AG04449 (cell line): ENCODE data around the gene SNAP47.

Experiments
- CTCF ChIA-PET: fragments of 350-600 bp; formaldehyde crosslinking; extraction: SDS; loops from one replicate; lab custom pipeline; 2021; ENCODE audit warnings: antibody characterized with exemption; lab: Yijun Ruan, JAX
- POLR2A ChIA-PET: fragments of 400-600, 350-600 bp; formaldehyde crosslinking; extraction: SDS; loops from one replicate; lab custom pipeline; 2020; ENCODE audit warnings: antibody characterized with exemption, inconsistent platforms; lab: Yijun Ruan, JAX
- DNase-seq: peaks from one replicate; pipeline ENCODE4 v3.0.0-alpha.2; 2010; ENCODE audit warnings: low read depth, low spot score
- H3K4me3 ChIP-seq: 2 replicates; pipeline ENCODE4 v1.5.1; 2011; ENCODE audit warnings: low read depth, mild to moderate bottlenecking, control low read depth, low read length
- TF ChIP-seq, protein P1 (sequence below): IDR thresholded peaks from one replicate; pipeline ENCODE4 v1.5.1; 2011; ENCODE audit warnings: mild to moderate bottlenecking, moderate library complexity, low read length, control low read depth, inconsistent platforms; ENCODE audit not compliant: insufficient read depth; ENCODE audit errors: missing control alignments

The SNAP47 gene

GRCh38 chr1:227728059-227728891 lies 7.0 kb upstream of the SNAP47 start:
- TF ChIP-seq, protein P1, sequence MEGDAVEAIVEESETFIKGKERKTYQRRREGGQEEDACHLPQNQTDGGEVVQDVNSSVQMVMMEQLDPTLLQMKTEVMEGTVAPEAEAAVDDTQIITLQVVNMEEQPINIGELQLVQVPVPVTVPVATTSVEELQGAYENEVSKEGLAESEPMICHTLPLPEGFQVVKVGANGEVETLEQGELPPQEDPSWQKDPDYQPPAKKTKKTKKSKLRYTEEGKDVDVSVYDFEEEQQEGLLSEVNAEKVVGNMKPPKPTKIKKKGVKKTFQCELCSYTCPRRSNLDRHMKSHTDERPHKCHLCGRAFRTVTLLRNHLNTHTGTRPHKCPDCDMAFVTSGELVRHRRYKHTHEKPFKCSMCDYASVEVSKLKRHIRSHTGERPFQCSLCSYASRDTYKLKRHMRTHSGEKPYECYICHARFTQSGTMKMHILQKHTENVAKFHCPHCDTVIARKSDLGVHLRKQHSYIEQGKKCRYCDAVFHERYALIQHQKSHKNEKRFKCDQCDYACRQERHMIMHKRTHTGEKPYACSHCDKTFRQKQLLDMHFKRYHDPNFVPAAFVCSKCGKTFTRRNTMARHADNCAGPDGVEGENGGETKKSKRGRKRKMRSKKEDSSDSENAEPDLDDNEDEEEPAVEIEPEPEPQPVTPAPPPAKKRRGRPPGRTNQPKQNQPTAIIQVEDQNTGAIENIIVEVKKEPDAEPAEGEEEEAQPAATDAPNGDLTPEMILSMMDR = no peak
- no peak for DNase-seq
- H3K4me3 ChIP-seq = peak overlapping the region; percentile 58
- ChIA-PET POLR2A (interaction anchor here (0.9 to 1.1 kb wide), 2 partner anchors 177 to 219 kb away, joined by 4 read pairs; partner anchors contain the start of gene WNT9A), CTCF (interaction anchor here (4.1 kb wide), 1 partner anchor 34 kb away, joined by 27 read pairs; no protein-coding TSS in a partner anchor)

- H3K4me3 ChIP-seq = peak overlapping the region; percentile 58
- CTCF ChIA-PET = interaction anchor here (0.6 to 4.1 kb wide), 3 partner anchors 34 to 248 kb away, joined by 3 to 27 read pairs (median 6); no protein-coding TSS in a partner anchor
- TF ChIP-seq, protein P1 = no peak
- DNase-seq = no peak
- POLR2A ChIA-PET = interaction anchor here (0.9 to 1.1 kb wide), 2 partner anchors 176 to 219 kb away, joined by 4 read pairs; partner anchors contain the start of gene WNT9A
Observed at GRCh38 chr1:227728892-227729143, 6.4 kb upstream of the SNAP47 start.

DNA sequence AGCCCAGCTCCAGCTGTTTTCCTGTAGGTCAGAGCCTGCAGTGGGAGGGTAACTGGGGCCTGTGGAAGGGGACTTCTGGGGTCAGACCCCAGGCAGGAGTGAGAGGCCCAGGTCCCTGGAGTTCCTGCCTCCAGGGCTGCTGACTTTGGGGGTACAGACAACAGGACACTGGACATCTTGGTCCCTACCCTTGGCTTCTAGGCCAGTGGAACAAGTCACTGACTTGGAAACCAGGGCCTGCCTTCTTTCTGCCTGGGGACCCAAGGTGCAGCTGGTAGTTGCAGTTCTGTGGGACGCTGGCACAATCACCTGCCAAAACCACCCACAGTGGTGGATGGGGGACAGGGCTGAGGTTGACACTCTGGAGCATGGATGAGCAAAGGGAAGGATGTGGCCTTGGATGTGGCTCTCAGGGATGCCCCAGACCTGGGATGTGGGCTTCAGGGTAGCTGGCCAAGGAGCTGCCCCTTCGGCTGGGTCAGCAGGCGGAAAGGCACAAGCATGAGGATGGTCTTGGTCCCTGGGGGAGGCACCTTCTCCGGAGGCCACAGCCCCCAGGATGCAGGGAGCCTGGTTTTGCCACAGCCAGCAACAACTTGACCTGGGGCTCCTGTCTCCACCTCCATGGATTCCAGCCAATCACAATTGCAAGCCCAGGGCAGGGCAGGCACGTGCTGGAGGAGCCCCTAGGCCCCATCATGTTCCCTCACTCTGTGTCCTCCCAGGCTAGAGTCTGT lies 5.9 kb upstream of the SNAP47 start:
- TF ChIP-seq, protein P1 = no peak
- POLR2A ChIA-PET = interaction anchor here (0.9 to 1.1 kb wide), 2 partner anchors 176 to 218 kb away, joined by 4 read pairs; partner anchors contain the start of gene WNT9A
- CTCF ChIA-PET = interaction anchor here (0.6 to 4.1 kb wide), 11 partner anchors 14 to 248 kb away, joined by 3 to 27 read pairs (median 6); partner anchors contain the start of gene WNT9A
- DNase-seq = no peak
- peak overlapping the region; percentile 58 for H3K4me3 ChIP-seq

GRCh38 chr1:227729881-227730629 lies 5.2 kb upstream of the SNAP47 start:
- POLR2A ChIA-PET = interaction anchor here (1.0 kb wide), 1 partner anchor 223 kb away, joined by 5 read pairs; no protein-coding TSS in a partner anchor
- TF ChIP-seq, protein P1 = peak; percentile 82
- H3K4me3 ChIP-seq = no peak overlapping the region
- no peak for DNase-seq
- CTCF ChIA-PET = interaction anchor here (0.6 to 4.1 kb wide), 21 partner anchors 9 to 275 kb away, joined by 3 to 27 read pairs (median 3); partner anchors contain the start of gene WNT9A

DNA sequence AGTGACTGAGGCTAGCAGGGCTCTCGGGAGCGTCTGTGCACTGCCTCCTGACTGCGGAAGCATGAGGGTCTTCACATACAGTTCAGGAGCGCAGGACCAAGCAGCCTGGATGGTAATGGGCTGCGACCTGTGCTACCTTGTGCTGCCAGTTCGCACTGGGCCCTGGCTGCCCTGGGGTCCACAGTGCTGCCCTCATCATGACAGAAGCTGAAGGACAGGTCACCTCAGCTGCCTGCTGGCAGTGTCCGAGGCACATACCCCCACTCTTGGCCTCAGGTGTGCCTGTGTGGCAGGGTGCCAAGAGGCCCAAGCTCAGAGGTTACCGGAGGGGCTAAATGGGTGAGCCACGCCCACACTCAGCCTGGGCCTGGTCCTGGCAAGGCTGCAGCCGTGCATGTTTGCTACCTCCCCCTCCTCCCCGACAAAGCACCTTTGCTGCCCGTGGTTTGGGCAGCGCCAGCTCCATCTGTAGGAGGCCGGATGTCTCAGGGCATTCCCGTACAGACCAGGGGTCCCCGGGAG lies 4.5 kb upstream of the SNAP47 start:
- CTCF ChIA-PET = interaction anchor here (0.6 to 4.1 kb wide), 20 partner anchors 9 to 274 kb away, joined by 3 to 27 read pairs (median 3); partner anchors contain the start of gene WNT9A
- TF ChIP-seq, protein P1 = no peak
- no peak overlapping the region for H3K4me3 ChIP-seq
- no peak for DNase-seq
- POLR2A ChIA-PET = interaction anchor here (1.0 kb wide), 1 partner anchor 222 kb away, joined by 5 read pairs; no protein-coding TSS in a partner anchor
